HepG2 (cell line): ENCODE results near the gene DPH2. TPM values are rescaled to one million over a fixed set of nuclear protein-coding genes. Genes with fewer than 3 reads are reported as not detected.

Source experiments
- ETS1 ChIP-seq: sonication (generic); formaldehyde crosslinking; IDR thresholded peaks from 2 replicates; pipeline ENCODE4 v1.4.0; 2020; ENCODE audit warnings: missing genetic modification reagents
- FOXP4 ChIP-seq: sonication (generic); formaldehyde crosslinking; IDR thresholded peaks from 2 replicates; pipeline ENCODE4 v1.4.0; 2020; ENCODE audit warnings: missing genetic modification reagents
- GABPB1 ChIP-seq: IDR thresholded peaks from 2 replicates; pipeline ENCODE4 v1.6.1; 2016; ENCODE audit warnings: mild to moderate bottlenecking, missing genetic modification reagents, moderate library complexity, missing compliant biosample characterization
- NFE2 ChIP-seq: sonication (generic); formaldehyde crosslinking; IDR thresholded peaks from 2 replicates; pipeline ENCODE4 v1.4.0; 2020; ENCODE audit warnings: missing genetic modification reagents
- RBM22 ChIP-seq: fragments of 200-400 bp; formaldehyde crosslinking; optimal IDR thresholded peaks from 2 replicates; pipeline ENCODE3; 2017; ENCODE audit warnings: mild to moderate bottlenecking, low read length, moderate library complexity
- ZNF17 ChIP-seq: sonication (generic); formaldehyde crosslinking; IDR thresholded peaks from 2 replicates; pipeline ENCODE4 v1.5.0; 2020; ENCODE audit warnings: mild to moderate bottlenecking, missing genetic modification reagents
- ZNF232 ChIP-seq: sonication (generic); formaldehyde crosslinking; IDR thresholded peaks from 2 replicates; pipeline ENCODE4 v1.4.0; 2020; ENCODE audit warnings: missing genetic modification reagents, borderline replicate concordance
- ZNF234 ChIP-seq: sonication (generic); formaldehyde crosslinking; conservative IDR thresholded peaks from 2 replicates; pipeline ENCODE4 v1.5.1; 2020; ENCODE audit warnings: mild to moderate bottlenecking, missing genetic modification reagents
- ZNF468 ChIP-seq: sonication (generic); formaldehyde crosslinking; IDR thresholded peaks from 2 replicates; pipeline ENCODE4 v1.8.0; 2022; ENCODE audit warnings: mild to moderate bottlenecking, moderate library complexity, missing genetic modification reagents
- polyA plus RNA-seq, 8 experiments: library from polyadenylated mRNA; depleted of rRNA in 3 of 8; stranded (reverse) in 7 of 8; unstranded in 1 of 8; fragments of >200 nt; fragmentation: Illumina TruSeq in 4 of 8; extraction: Trizol in 4 of 8; gene quantifications; 2 replicates each; pipeline versions ENCODE4 v1.2.1 to v1.2.3, GENCODE V29; 2011 to 2016; ENCODE audit warnings: low read depth in 4 of 8, missing spikeins in 1 of 8, mixed read lengths in 1 of 8; ENCODE audit not compliant: insufficient read depth in 1 of 8
- total RNA-seq, 5 experiments: library from RNA; depleted of rRNA; stranded (reverse); fragments of >200 nt; fragmentation: Illumina TruSeq; extraction: Trizol; gene quantifications; 2 replicates each; pipeline ENCODE4 v1.2.3, GENCODE V29; 2016; ENCODE audit warnings: low read depth in 1 of 5

The DPH2 gene
- total and polyA plus RNA-seq, 2 of the 13 experiments (the other 11 are each of a cell fraction or from before 2014, with no cell fraction given) = 32.2 to 38.3 TPM

- TF ChIP-seq FOXP4 (CRISPR knock-in tag) (no peak), ZNF17 (no peak), ZNF234 (no peak), ZNF232 (CRISPR knock-in tag) (no peak), ETS1 (CRISPR knock-in tag) (no peak), GABPB1 (CRISPR knock-in tag) (peak; percentile 71), NFE2 (CRISPR knock-in tag) (no peak), RBM22 (no peak), ZNF468 (CRISPR knock-in tag) (no peak)
Measured at GRCh38 chr1:43934101-43934985, 35.5 kb upstream of the DPH2 start (continued).
